ENCODE data around the gene FAM110D.

Gene FAM110D

GRCh38 chr1:26189331-26189730 lies 30.5 kb downstream of the FAM110D start:
- no peak for TF ChIP-seq POLR2AphosphoS5 (IDR thresholded peaks at IDR 0.05; ENCODE audit: low read depth, low read length)
- no peak for TF ChIP-seq TAF1 (IDR thresholded peaks at IDR 0.05; ENCODE audit: borderline replicate concordance, insufficient read depth, low read length)

GRCh38 chr1:26189751-26190275 lies 30.9 kb downstream of the FAM110D start:
- TF ChIP-seq POLR2AphosphoS5 (IDR thresholded peaks at IDR 0.05; ENCODE audit: low read depth, low read length) = no peak
- no peak for TF ChIP-seq TAF1 (IDR thresholded peaks at IDR 0.05; ENCODE audit: borderline replicate concordance, insufficient read depth, low read length)
- TF ChIP-seq REST (IDR thresholded peaks at IDR 0.05; ENCODE audit: insufficient read depth in 1 of 2, low read depth in 2 of 2, low read length in 2 of 2) = no peak

- TF ChIP-seq TAF1 (IDR thresholded peaks at IDR 0.05; ENCODE audit: borderline replicate concordance, insufficient read depth, low read length) (no peak), FOXP2 (optimal IDR thresholded peaks at IDR 0.05; ENCODE audit: borderline replicate concordance, extremely low read depth, extremely low read length, insufficient read depth) (no peak), REST (IDR thresholded peaks at IDR 0.05; ENCODE audit: insufficient read depth in 1 of 2, low read depth in 2 of 2, low read length in 2 of 2) (no peak), SIN3A (IDR thresholded peaks at IDR 0.05; ENCODE audit: borderline replicate concordance, insufficient read depth, low read length) (no peak), POLR2AphosphoS5 (IDR thresholded peaks at IDR 0.05; ENCODE audit: low read depth, low read length) (no peak)
These were observed 31.6 kb downstream of the FAM110D start, which contains the start of gene CATSPER4 for GRCh38 chr1:26190373-26190987. Gene CATSPER4 (plus strand): TSS chr1:26190602. CDS start chr1:26190628, 26 bp downstream.

- TF ChIP-seq FOXP2 (optimal IDR thresholded peaks at IDR 0.05; ENCODE audit: borderline replicate concordance, extremely low read depth, extremely low read length, insufficient read depth) = no peak
- TF ChIP-seq POLR2AphosphoS5 (IDR thresholded peaks at IDR 0.05; ENCODE audit: low read depth, low read length) = no peak
- TF ChIP-seq TAF1 (IDR thresholded peaks at IDR 0.05; ENCODE audit: borderline replicate concordance, insufficient read depth, low read length) = no peak
- no peak for TF ChIP-seq SIN3A (IDR thresholded peaks at IDR 0.05; ENCODE audit: borderline replicate concordance, insufficient read depth, low read length)
- no peak for TF ChIP-seq REST (IDR thresholded peaks at IDR 0.05; ENCODE audit: insufficient read depth in 1 of 2, low read depth in 2 of 2, low read length in 2 of 2)
These were observed 32.9 kb downstream of the FAM110D start for GRCh38 chr1:26191739-26192138.

GRCh38 chr1:26195805-26196204 lies 36.9 kb downstream of the FAM110D start:
- TF ChIP-seq TAF1 (IDR thresholded peaks at IDR 0.05; ENCODE audit: borderline replicate concordance, insufficient read depth, low read length) = no peak
- no peak for TF ChIP-seq FOXP2 (optimal IDR thresholded peaks at IDR 0.05; ENCODE audit: borderline replicate concordance, extremely low read depth, extremely low read length, insufficient read depth)
- TF ChIP-seq POLR2AphosphoS5 (IDR thresholded peaks at IDR 0.05; ENCODE audit: low read depth, low read length) = no peak
- TF ChIP-seq SIN3A (IDR thresholded peaks at IDR 0.05; ENCODE audit: borderline replicate concordance, insufficient read depth, low read length) = no peak
- TF ChIP-seq REST (IDR thresholded peaks at IDR 0.05; ENCODE audit: insufficient read depth in 1 of 2, low read depth in 2 of 2, low read length in 2 of 2) = no peak
